DND-41 (cell line): ENCODE data around the gene EDC4.

Experiments
- ATAC-seq: fragments of 200-7000 bp; cut with Tn5 transposase; 3 replicates; pipeline ENCODE4 v1.9.1; 2021; ENCODE audit warnings: low read depth; ENCODE audit not compliant: insufficient read depth
- DNase-seq: peaks from one replicate; pipeline ENCODE4 v3.0.0-alpha.2; 2020
- H2AFZ ChIP-seq: 2 replicates; pipeline ENCODE4 v1.6.0; 2012; ENCODE audit warnings: low read depth, low read length
- H3K27ac ChIP-seq: 2 replicates; pipeline ENCODE4 v1.5.1; 2012; ENCODE audit warnings: low read length, inconsistent platforms
- H3K27me3 ChIP-seq: fragments of 200-600 bp; sonication (generic); 2 replicates; pipeline ENCODE4 v1.6.0; 2012; ENCODE audit warnings: low read length, mild to moderate bottlenecking, inconsistent platforms; ENCODE audit not compliant: insufficient read depth, poor library complexity
- H3K36me3 ChIP-seq: 2 replicates; pipeline ENCODE4 v1.5.1; 2012; ENCODE audit warnings: low read length, inconsistent platforms; ENCODE audit not compliant: insufficient read depth
- H3K4me1 ChIP-seq: 2 replicates; pipeline ENCODE4 v1.5.1; 2012; ENCODE audit warnings: mild to moderate bottlenecking, low read length; ENCODE audit not compliant: insufficient read depth
- H3K4me2 ChIP-seq: 2 replicates; pipeline ENCODE4 v1.6.0; 2012; ENCODE audit warnings: mild to moderate bottlenecking, moderate library complexity, low read length, inconsistent platforms; ENCODE audit not compliant: insufficient read depth
- H3K4me3 ChIP-seq, 2 experiments: fragments of 200-600 bp in 1 of 2; shearing (Covaris generic) in 1 of 2; 2 replicates each; pipeline ENCODE4 v1.5.1; 2012 to 2016; ENCODE audit warnings: inconsistent platforms in 2 of 2, low read length in 2 of 2, mild to moderate bottlenecking in 2 of 2, low read depth in 1 of 2, moderate library complexity in 1 of 2
- H3K79me2 ChIP-seq: 2 replicates; pipeline ENCODE4 v1.6.0; 2012; ENCODE audit warnings: low read length, inconsistent platforms; ENCODE audit not compliant: insufficient read depth
- H3K9ac ChIP-seq: 2 replicates; pipeline ENCODE4 v1.6.0; 2012; ENCODE audit warnings: low read depth, mild to moderate bottlenecking, inconsistent platforms, low read length, moderate library complexity
- H3K9me3 ChIP-seq: 2 replicates; pipeline ENCODE4 v1.5.1; 2012; ENCODE audit warnings: low read length, moderate library complexity, mild to moderate bottlenecking, inconsistent platforms; ENCODE audit not compliant: insufficient read depth, severe bottlenecking
- H4K20me1 ChIP-seq: 2 replicates; pipeline ENCODE4 v1.6.0; 2012; ENCODE audit warnings: low read length; ENCODE audit not compliant: insufficient read depth
- CTCF ChIP-seq: IDR thresholded peaks from 2 replicates; pipeline ENCODE4 v1.5.1; 2012; ENCODE audit warnings: borderline replicate concordance, low read length, moderate library complexity, mild to moderate bottlenecking; ENCODE audit not compliant: poor library complexity, severe bottlenecking; ENCODE audit errors: extremely low read depth
- EZH2 ChIP-seq: IDR thresholded peaks from 3 replicates; pipeline ENCODE4 v1.6.1; 2012; ENCODE audit warnings: borderline replicate concordance, low read depth, mild to moderate bottlenecking, moderate library complexity, low read length, inconsistent platforms; ENCODE audit not compliant: severe bottlenecking

EDC4 gene

GRCh38 chr16:67877064-67877463 lies 4.2 kb downstream of the EDC4 start:
- no peak overlapping the region for H3K4me2 ChIP-seq
- no peaks in the 10 kb centered on the region for H3K9me3 ChIP-seq
- ATAC-seq, result no peak
- H3K27me3 ChIP-seq, result no peaks in the 10 kb centered on the region
- DNase-seq, result no peak
- peaks cover 59% of the 10 kb centered on the region for H4K20me1 ChIP-seq
- no peak for TF ChIP-seq CTCF
- TF ChIP-seq EZH2, result no peak
- H2AFZ ChIP-seq, result no peak overlapping the region
- peaks cover 45% of the 10 kb centered on the region for H3K79me2 ChIP-seq
- no peak overlapping the region for H3K4me3 ChIP-seq
- no peak overlapping the region for H3K9ac ChIP-seq
- H3K4me1 ChIP-seq, result peaks cover 32% of the 10 kb centered on the region
- H3K36me3 ChIP-seq, result peaks cover 79% of the 10 kb centered on the region
- H3K27ac ChIP-seq, result no peak overlapping the region

- no peak overlapping the region for H3K9ac ChIP-seq
- H2AFZ ChIP-seq, result no peak overlapping the region
- H3K4me1 ChIP-seq, result peaks cover 25% of the 10 kb centered on the region
- H3K36me3 ChIP-seq, result peaks cover 89% of the 10 kb centered on the region
- no peaks in the 10 kb centered on the region for H3K27me3 ChIP-seq
- peaks cover 60% of the 10 kb centered on the region for H4K20me1 ChIP-seq
- no peak overlapping the region for H3K4me2 ChIP-seq
- H3K9me3 ChIP-seq, result no peaks in the 10 kb centered on the region
- ATAC-seq, result no peak
- TF ChIP-seq CTCF, result no peak
- TF ChIP-seq EZH2, result no peak
- no peak overlapping the region for H3K27ac ChIP-seq
- no peak overlapping the region for H3K4me3 ChIP-seq
- peaks cover 41% of the 10 kb centered on the region for H3K79me2 ChIP-seq
- DNase-seq, result no peak
These were observed 5.4 kb downstream of the EDC4 start for GRCh38 chr16:67878232-67878631.

- no peak overlapping the region for H3K4me2 ChIP-seq
- peaks cover 62% of the 10 kb centered on the region for H4K20me1 ChIP-seq
- H3K36me3 ChIP-seq, result peaks cover 96% of the 10 kb centered on the region
- H3K27ac ChIP-seq, result no peak overlapping the region
- H3K79me2 ChIP-seq, result peaks cover 35% of the 10 kb centered on the region
- ATAC-seq, result no peak
- no peaks in the 10 kb centered on the region for H3K9me3 ChIP-seq
- no peak for TF ChIP-seq CTCF
- H3K4me1 ChIP-seq, result peaks cover 22% of the 10 kb centered on the region
- no peak overlapping the region for H2AFZ ChIP-seq
- no peak overlapping the region for H3K4me3 ChIP-seq
- H3K27me3 ChIP-seq, result no peaks in the 10 kb centered on the region
- DNase-seq, result no peak
- no peak overlapping the region for H3K9ac ChIP-seq
These were observed 6.0 kb downstream of the EDC4 start for GRCh38 chr16:67878846-67879245.

GRCh38 chr16:67879462-67879861 lies 6.6 kb downstream of the EDC4 start:
- no peaks in the 10 kb centered on the region for H3K9me3 ChIP-seq
- peaks cover 100% of the 10 kb centered on the region for H3K36me3 ChIP-seq
- H3K4me1 ChIP-seq, result peaks cover 16% of the 10 kb centered on the region
- H3K4me3 ChIP-seq, result no peak overlapping the region
- H3K9ac ChIP-seq, result no peak overlapping the region
- DNase-seq (no peak), ATAC-seq (no peak)
- no peak overlapping the region for H2AFZ ChIP-seq
- H3K4me2 ChIP-seq, result no peak overlapping the region
- no peak overlapping the region for H3K27ac ChIP-seq
- peaks cover 62% of the 10 kb centered on the region for H4K20me1 ChIP-seq
- TF ChIP-seq EZH2 (no peak), CTCF (no peak)
- peaks cover 29% of the 10 kb centered on the region for H3K79me2 ChIP-seq
- no peaks in the 10 kb centered on the region for H3K27me3 ChIP-seq
